HG02759 (cell line): ENCODE measurements around the gene LRRFIP2.
A peak's percentile ranks its signal among the peaks of the same experiment; 100 is the strongest.
"Not testable (repeated sequence)": the region's sequence is repeated elsewhere in the genome, so short reads cannot be mapped to it uniquely, and the experiment has no call there.

Experiments used
- ATAC-seq: cut with Tn5 transposase; IDR thresholded peaks from one replicate; pipeline ENCODE4 v1.9.1; 2021; ENCODE audit warnings: mild to moderate bottlenecking, moderate library complexity; ENCODE audit not compliant: unreplicated experiment

Gene LRRFIP2

GRCh38 chr3:37189109-37189508 lies 14.7 kb upstream of the LRRFIP2 start:
- ATAC-seq: no peak

DNA sequence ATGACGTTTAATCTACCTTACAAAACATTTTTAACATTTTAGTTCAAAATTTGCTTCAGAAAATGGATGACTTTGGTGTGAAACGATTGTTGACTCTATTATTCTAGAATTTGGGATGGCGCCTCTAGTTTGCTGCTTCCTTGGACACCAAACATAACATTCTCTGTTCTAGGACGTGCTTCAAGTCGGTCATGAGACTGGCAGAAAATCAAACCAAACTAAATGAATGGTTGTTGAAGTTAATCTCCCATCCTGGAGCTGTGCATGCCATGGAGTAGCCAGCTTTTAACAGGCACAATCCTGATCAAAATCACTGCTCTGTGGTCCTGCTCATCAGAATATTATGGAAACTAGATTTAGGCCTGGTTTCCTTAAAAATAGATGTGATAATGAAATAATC lies 9.6 kb upstream of the LRRFIP2 start:
- ATAC-seq: no peak

- no peak for ATAC-seq
Measured at GRCh38 chr3:37183375-37183831, 9.0 kb upstream of the LRRFIP2 start.

DNA sequence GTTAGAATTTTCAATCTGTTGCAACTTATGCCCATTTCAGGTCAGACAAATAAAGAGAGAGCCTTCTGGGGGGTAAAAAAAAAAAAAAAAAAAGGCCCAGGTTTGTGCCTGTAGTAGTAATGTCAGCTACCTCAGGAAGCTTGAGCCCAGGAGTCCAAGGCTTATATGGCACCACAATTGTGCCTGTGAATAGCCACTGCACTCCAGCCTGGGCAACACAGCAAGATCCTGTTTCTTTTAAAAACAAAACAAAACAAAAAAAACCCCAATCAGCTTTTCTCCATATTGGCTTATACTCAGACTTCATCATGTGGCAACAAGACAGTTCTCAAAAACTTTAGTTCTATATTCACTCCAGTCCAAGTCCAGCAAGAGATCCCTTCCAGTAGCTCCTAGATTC lies 8.4 kb upstream of the LRRFIP2 start:
- ATAC-seq: no peak

DNA sequence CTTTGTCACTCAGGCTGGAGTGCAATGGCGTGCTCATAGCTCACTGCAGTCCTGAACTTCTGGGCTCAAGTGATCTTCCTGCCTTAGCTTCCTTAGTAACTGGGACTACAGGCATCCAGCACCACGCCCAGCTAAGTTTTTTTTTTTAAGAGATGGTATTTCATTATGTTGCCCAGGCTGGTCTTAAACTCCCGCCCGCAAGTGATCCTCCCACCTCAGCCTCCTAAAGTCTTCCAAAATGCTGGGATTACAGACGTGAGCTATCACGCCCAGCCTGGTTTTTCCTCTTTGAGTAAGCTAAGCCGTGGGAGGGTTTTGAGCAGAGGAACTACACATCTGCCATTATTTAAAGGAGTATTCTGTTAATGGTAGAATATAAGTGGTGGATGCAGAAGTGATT lies 7.4 kb upstream of the LRRFIP2 start:
- no peak for ATAC-seq

DNA sequence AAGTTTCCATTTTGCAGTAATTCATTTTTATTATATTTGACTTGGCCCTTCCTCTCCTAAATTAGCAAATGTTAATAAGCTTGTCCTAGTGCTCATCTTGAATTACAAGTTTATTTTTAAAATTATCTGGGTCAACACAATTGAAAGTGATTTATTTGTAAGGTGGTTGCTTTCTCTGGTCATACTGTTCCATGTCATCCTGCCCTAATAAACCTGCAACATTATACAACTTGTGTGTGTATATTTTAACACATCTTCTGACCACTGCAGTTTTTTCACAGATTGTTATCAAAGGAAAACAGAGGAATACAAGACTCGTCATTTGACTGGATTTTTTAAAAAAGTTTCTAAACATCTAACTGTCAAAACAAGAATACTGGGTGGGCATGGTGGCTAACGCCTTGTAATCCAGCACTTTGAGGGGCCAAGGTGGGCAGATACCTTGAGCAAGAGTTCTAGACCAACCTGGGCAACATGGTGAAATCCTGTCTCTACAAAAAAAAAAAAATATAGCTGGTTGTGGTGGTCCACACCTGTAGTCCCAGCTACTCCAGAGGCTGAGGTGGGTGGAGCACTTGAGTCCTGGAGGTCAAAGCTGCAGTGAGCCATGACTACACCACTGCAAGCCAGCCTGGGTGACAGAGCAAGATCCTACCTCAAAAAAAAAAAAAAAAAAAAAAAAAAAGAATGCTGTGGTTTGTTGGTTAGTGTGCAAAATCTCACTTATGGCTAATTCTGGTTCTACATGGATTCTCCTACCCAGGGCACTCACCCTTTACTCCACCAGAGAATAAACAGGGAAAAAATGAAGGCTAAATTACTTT lies 5.0 kb upstream of the LRRFIP2 start:
- ATAC-seq: no peak

- ATAC-seq: no peak
Measured at GRCh38 chr3:37173806-37174205, 576 bp downstream of the LRRFIP2 start.

DNA sequence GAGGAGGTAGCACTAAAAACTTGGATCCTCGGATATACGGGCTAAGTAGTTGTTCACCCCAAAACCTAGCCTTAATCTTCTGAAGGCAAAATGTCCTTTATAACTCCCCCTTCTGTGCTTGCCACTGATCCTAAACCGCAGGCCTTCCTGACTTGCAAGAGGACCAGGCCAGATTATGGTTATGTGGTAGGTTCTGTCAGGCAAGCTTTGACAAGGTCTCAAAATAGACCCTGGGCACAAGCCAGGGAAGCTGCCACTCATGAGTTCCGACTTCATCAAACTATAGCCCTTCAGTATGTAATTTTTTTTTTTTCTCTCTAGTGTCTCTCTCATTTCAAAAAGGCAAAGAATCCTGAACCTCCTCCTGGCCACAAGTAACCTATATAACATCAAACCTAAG lies 3.2 kb downstream of the LRRFIP2 start:
- ATAC-seq: no peak

- ATAC-seq: no peak
Measured at GRCh38 chr3:37170513-37170912, 3.9 kb downstream of the LRRFIP2 start.

- ATAC-seq: no peak
Measured at GRCh38 chr3:37170060-37170459, 4.3 kb downstream of the LRRFIP2 start.

DNA sequence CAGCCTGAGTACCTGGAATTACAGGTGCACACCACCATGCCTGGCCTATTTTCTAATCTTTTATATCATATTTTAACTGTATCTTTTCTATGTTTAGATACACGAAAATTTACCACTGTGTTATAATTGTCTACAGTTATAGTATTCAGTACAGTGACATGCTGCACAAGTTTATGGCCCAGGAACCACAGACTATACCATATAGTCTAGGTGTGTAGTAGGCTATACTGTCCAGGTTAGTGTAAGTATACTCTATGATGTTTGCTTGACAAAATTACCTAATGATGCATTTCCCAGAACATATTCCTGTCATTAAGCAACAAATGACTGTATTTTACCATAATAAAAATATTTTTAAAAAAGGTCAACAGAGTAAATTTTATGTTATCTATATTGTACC lies 5.5 kb downstream of the LRRFIP2 start:
- ATAC-seq: no peak

DNA sequence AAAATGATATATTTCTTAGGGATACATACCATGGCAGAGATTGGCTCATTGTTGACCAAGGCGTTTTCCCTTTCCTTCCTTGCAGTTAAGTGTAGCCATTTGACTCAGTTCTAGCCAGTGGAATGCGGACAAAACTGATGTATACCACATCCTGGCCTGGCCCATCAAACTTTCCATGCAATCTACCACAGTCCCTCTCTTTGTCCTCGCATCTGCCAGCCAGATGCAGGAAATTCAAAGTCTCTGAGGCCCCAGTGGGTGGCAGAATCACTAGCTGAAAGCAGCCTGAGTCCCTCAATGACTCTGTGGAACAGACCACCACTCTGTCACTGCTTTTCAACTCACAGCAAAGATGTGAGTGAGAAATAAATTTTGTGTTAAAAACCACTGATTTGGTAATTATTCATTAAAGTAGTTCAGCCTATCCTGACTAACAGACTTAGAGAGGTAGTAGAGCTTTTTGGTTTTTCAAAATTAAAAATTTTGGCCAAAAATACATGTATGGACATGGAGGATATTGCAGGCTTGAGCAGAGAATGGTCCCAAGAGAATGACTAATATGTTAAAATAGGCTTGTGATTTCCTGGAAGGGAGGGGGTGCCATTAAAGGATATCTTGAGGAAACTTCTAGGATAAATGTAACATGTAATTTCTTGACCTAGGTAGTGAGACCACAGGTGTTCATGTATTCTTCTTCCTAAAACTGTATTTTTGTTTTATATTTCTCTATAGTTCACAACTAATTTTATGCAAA lies 10.9 kb downstream of the LRRFIP2 start:
- ATAC-seq: peak; percentile 35

DNA sequence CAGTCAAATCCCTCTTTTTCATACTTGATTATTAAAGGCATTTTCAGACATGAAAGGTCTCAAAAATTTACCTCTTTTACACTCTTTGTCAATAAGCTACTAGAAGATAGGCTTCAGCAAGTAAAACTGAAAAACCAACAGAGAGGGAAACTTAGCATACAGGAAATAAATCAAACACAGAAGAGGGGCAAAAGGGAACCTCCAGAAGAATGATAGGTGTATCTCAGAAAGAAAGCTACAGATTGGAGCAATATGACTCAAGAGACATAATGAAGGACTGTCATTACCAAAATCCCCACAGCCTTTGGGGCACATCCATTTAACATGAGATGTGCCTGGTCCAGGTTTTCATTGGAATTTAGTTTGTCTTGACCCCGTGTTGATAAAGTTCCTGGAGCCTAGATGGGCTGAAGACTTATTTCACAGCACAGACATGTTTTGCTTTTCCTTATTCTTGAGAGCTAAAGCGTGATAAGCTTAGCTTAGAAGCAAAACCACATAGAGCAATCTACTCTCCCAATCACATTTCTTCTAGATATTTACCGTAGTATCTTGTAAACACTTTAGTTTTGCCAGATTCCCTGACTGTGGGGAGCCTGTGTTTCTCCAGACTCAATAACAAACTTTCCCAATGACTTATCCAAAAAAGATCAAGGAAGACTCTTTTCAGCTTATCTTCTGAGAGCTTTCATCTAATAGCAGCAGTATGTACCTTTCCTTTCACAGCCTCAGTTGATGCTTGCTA lies 11.7 kb downstream of the LRRFIP2 start:
- peak; percentile 84 for ATAC-seq

DNA sequence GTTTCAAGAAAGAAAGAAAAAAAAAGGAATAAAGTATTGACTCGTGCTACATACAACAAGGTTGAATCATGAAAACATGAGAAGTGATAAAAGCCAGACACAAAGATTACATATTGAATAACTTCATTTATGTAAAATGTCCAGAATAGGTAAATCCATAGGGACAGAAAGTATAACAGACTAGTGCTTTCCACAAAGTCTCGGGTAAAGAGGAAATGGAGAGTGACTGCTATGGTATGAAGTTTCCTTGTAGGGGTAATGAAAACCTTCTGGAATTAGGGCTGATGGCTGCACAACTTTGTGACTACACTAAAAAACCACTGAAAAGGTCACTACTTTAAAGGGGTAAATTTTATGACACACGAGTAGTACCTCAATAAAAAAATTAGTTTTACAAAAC lies 13.0 kb downstream of the LRRFIP2 start:
- no peak for ATAC-seq

- no peak for ATAC-seq
Measured at GRCh38 chr3:37155782-37156181, 18.6 kb downstream of the LRRFIP2 start.

- ATAC-seq: no peak
Measured at GRCh38 chr3:37154668-37155314, 19.6 kb downstream of the LRRFIP2 start.

GRCh38 chr3:37150621-37151020 lies 23.8 kb downstream of the LRRFIP2 start:
- no peak for ATAC-seq

GRCh38 chr3:37149257-37149656 lies 25.1 kb downstream of the LRRFIP2 start:
- ATAC-seq: no peak

GRCh38 chr3:37148208-37148607 lies 26.2 kb downstream of the LRRFIP2 start:
- ATAC-seq: no peak

- no peak for ATAC-seq
Measured at GRCh38 chr3:37147666-37148065, 26.7 kb downstream of the LRRFIP2 start.

DNA sequence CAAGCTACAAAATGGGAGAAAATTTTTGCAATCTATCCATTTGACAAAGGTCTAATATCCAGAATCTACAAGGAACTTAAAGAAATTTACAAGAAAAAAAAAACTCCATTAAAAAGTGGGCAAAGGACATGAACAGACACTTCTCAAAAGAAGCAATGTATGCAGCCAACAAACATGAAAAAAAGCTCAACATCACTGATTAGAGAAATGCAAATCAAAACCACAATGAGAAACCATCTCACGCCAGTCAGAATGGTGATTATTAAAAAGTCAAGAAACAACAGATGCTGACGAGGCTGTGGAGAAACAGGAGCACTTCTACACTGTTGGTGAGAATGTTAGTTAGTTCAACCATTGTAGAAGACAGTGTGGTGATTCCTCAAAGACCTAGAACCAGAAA lies 27.5 kb downstream of the LRRFIP2 start:
- not testable (repeated sequence) for ATAC-seq
